Loucy (cell line): Measurements from ENCODE around the gene AAK1.
"Not testable (repeated sequence)": the region's sequence is repeated elsewhere in the genome, so short reads cannot be mapped to it uniquely, and the experiment has no call there.

ENCODE experiments used
- H2AFZ ChIP-seq: fragments of 200-600 bp; sonication (generic); 2 replicates; pipeline ENCODE4 v1.6.0; 2016; ENCODE audit warnings: antibody characterized with exemption, mild to moderate bottlenecking, low read length, moderate library complexity
- H3F3A ChIP-seq: fragments of 200-600 bp; 2 replicates; pipeline ENCODE4 v1.6.0; 2016; ENCODE audit warnings: antibody characterized with exemption, low read depth, mild to moderate bottlenecking
- H3K27me3 ChIP-seq: fragments of 200-600 bp; sonication (generic); 2 replicates; pipeline ENCODE4 v1.6.1; 2014; ENCODE audit warnings: low read length, mild to moderate bottlenecking; ENCODE audit not compliant: insufficient read depth, poor library complexity, severe bottlenecking
- H3K36me3 ChIP-seq: fragments of 200-600 bp; sonication (generic); 2 replicates; pipeline ENCODE4 v1.6.1; 2016; ENCODE audit warnings: low read length; ENCODE audit not compliant: insufficient read depth
- H3K4me1 ChIP-seq: fragments of 200-600 bp; sonication (generic); 2 replicates; pipeline ENCODE4 v1.5.1; 2014; ENCODE audit warnings: low read length, mild to moderate bottlenecking; ENCODE audit not compliant: insufficient read depth, poor library complexity, severe bottlenecking
- H3K4me2 ChIP-seq: fragments of 200-600 bp; sonication (generic); 2 replicates; pipeline ENCODE4 v1.6.0; 2014; ENCODE audit warnings: antibody characterized with exemption, low read length, low read depth, mild to moderate bottlenecking; ENCODE audit not compliant: poor library complexity, severe bottlenecking
- H3K4me3 ChIP-seq: fragments of 200-600 bp; sonication (generic); 2 replicates; pipeline ENCODE4 v1.5.1; 2014; ENCODE audit warnings: low read length, mild to moderate bottlenecking, mixed read lengths; ENCODE audit not compliant: poor library complexity, severe bottlenecking
- H3K79me2 ChIP-seq: fragments of 200-600 bp; sonication (generic); 2 replicates; pipeline ENCODE4 v1.6.1; 2014; ENCODE audit warnings: low read length; ENCODE audit not compliant: insufficient read depth
- H3K9ac ChIP-seq: fragments of 200-600 bp; sonication (generic); 2 replicates; pipeline ENCODE4 v1.6.0; 2014; ENCODE audit warnings: mild to moderate bottlenecking, low read depth, low read length, moderate library complexity; ENCODE audit not compliant: poor library complexity, severe bottlenecking
- H3K9me2 ChIP-seq: fragments of 200-600 bp; sonication (generic); replicated peaks from 2 replicates; pipeline ENCODE4 v1.6.1; 2016; ENCODE audit warnings: low read depth, low read length, mixed read lengths
- H3K9me3 ChIP-seq: fragments of 200-600 bp; sonication (generic); 2 replicates; pipeline ENCODE4 v1.6.1; 2014; ENCODE audit warnings: mild to moderate bottlenecking, antibody characterized with exemption, low read length, low read depth; ENCODE audit not compliant: insufficient read depth
- H4K20me1 ChIP-seq: fragments of 200-600 bp; sonication (generic); 2 replicates; pipeline ENCODE4 v1.6.0; 2014; ENCODE audit warnings: antibody characterized with exemption, low read length, mild to moderate bottlenecking; ENCODE audit not compliant: insufficient read depth, poor library complexity, severe bottlenecking
- CTCF ChIP-seq: fragments of 200-600 bp; sonication (generic); conservative IDR thresholded peaks from 2 replicates; pipeline ENCODE4 v1.5.1; 2014; ENCODE audit warnings: mild to moderate bottlenecking, antibody characterized with exemption, low read length
- EZH2phosphoT487 ChIP-seq: fragments of 200-600 bp; IDR thresholded peaks from 2 replicates; pipeline ENCODE4 v1.6.1; 2018; ENCODE audit warnings: antibody characterized with exemption, mild to moderate bottlenecking, moderate library complexity, borderline replicate concordance

Gene AAK1

GRCh38 chr2:69652206-69652605 lies 8.7 kb upstream of the AAK1 start:
- Histone ChIP-seq H3K9ac (no peak overlapping the region), H3K9me3 (no peaks in the 10 kb centered on the region), H3K4me2 (no peak overlapping the region), H3K27me3 (no peaks in the 10 kb centered on the region), H3K79me2 (no peaks in the 10 kb centered on the region), H3K4me1 (peaks cover 78% of the 10 kb centered on the region), H3K4me3 (no peak overlapping the region), H2AFZ (no peak overlapping the region), H4K20me1 (no peaks in the 10 kb centered on the region), H3F3A (peaks cover 7% of the 10 kb centered on the region), H3K36me3 (no peaks in the 10 kb centered on the region), H3K9me2 (no peaks in the 10 kb centered on the region)
- TF ChIP-seq CTCF: no peak
- no peak for TF ChIP-seq EZH2phosphoT487

- Histone ChIP-seq H3K4me1 (peaks cover 64% of the 10 kb centered on the region), H3K79me2 (peaks cover 12% of the 10 kb centered on the region), H3K4me2 (peak overlapping the region; percentile 87), H3F3A (peaks cover 35% of the 10 kb centered on the region)
- H3K27me3 ChIP-seq, H3K4me3 ChIP-seq, H3K9me2 ChIP-seq, H4K20me1 ChIP-seq, H2AFZ ChIP-seq, H3K36me3 ChIP-seq, H3K9me3 ChIP-seq, H3K9ac ChIP-seq: not testable (repeated sequence)
Observed at GRCh38 chr2:69647196-69647595, 3.7 kb upstream of the AAK1 start.

- Histone ChIP-seq H4K20me1 (peaks cover 11% of the 10 kb centered on the region), H3K4me1 (peaks cover 64% of the 10 kb centered on the region), H3K4me2 (peak overlapping the region; percentile 87), H3K79me2 (peaks cover 17% of the 10 kb centered on the region), H3K36me3 (no peaks in the 10 kb centered on the region), H3K9me3 (no peaks in the 10 kb centered on the region), H2AFZ (no peak overlapping the region), H3K9me2 (no peaks in the 10 kb centered on the region), H3K4me3 (peak overlapping the region; percentile 81), H3K9ac (peak overlapping the region; percentile 94), H3K27me3 (no peaks in the 10 kb centered on the region), H3F3A (peaks cover 35% of the 10 kb centered on the region)
- TF ChIP-seq CTCF (no peak), EZH2phosphoT487 (no peak)
Observed at GRCh38 chr2:69646714-69647113, 3.2 kb upstream of the AAK1 start.

DNA sequence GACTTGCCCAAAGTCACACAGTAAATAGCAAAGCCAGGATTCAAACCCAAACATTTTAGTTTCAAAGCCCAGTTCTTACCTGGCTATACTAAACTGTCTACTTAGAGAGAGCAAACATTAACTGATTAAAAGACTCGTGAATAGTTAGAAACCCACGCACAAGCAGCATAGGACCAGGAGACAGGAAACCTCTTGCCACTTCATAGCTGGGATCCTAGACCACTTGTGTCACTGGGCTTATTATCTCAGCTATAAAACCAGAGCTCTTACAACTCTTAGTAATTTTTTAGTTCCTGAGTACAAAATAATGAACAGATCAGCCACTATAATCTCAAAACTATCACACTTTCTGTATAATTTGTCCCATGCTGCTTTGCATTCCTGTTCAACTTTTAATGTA lies 2.4 kb upstream of the AAK1 start:
- Histone ChIP-seq H3K9me3 (no peaks in the 10 kb centered on the region), H3K36me3 (no peaks in the 10 kb centered on the region), H3K4me2 (peak overlapping the region; percentile 87), H4K20me1 (peaks cover 19% of the 10 kb centered on the region), H3K4me1 (peaks cover 65% of the 10 kb centered on the region), H3K9ac (peak overlapping the region; percentile 94), H3K27me3 (no peaks in the 10 kb centered on the region), H3F3A (peaks cover 35% of the 10 kb centered on the region), H2AFZ (no peak overlapping the region), H3K79me2 (peaks cover 25% of the 10 kb centered on the region), H3K9me2 (no peaks in the 10 kb centered on the region), H3K4me3 (peak overlapping the region; percentile 81)
- TF ChIP-seq CTCF: no peak
- TF ChIP-seq EZH2phosphoT487: no peak
